GM12864 (cell line): Measurements from ENCODE around the gene GSAP.

Experiments
- DNase-seq: peaks from one replicate; pipeline ENCODE4 v3.0.0-alpha.2; 2011; ENCODE audit warnings: low read depth
- H3K4me3 ChIP-seq: 2 replicates; pipeline ENCODE4 v1.5.1; 2011; ENCODE audit warnings: mild to moderate bottlenecking, low read depth, low read length, control low read depth
- CTCF ChIP-seq: IDR thresholded peaks from 2 replicates; pipeline ENCODE4 v1.5.1; 2011; ENCODE audit warnings: low read depth, mild to moderate bottlenecking, moderate library complexity, low read length, control low read depth, inconsistent platforms; ENCODE audit errors: missing control alignments

Gene GSAP

DNA sequence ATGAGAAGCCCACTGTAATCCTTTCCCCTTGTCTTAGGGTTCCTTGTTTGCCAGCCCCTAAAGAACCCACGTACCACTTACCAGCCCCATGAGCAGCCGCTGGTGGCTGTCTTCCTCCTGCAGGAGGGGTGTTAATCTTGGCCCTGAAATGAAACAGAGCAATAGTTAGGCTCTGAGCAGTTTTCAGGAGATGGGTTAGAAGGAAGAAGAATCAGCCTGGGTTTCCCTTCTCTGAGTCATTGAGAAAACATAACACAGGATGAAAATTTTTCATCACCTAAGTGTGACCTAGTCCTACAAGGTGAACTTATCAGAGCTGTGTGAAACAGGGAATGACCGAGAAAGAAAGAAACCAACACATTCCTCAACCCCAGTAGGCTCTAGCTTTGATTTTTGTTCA lies 90.0 kb downstream of the GSAP start:
- no peak for TF ChIP-seq CTCF
- DNase-seq, result no peak
- no peak overlapping the region for H3K4me3 ChIP-seq

GRCh38 chr7:77321300-77321699 lies 94.8 kb downstream of the GSAP start:
- no peak for DNase-seq
- H3K4me3 ChIP-seq, result no peak overlapping the region
- no peak for TF ChIP-seq CTCF

GRCh38 chr7:77320714-77321113 lies 95.4 kb downstream of the GSAP start:
- no peak overlapping the region for H3K4me3 ChIP-seq
- DNase-seq, result no peak
- no peak for TF ChIP-seq CTCF

GRCh38 chr7:77320137-77320536 lies 96.0 kb downstream of the GSAP start:
- no peak for DNase-seq
- H3K4me3 ChIP-seq, result no peak overlapping the region
- TF ChIP-seq CTCF, result no peak

GRCh38 chr7:77318019-77318418 lies 98.1 kb downstream of the GSAP start:
- DNase-seq, result no peak
- no peak overlapping the region for H3K4me3 ChIP-seq
- no peak for TF ChIP-seq CTCF

DNA sequence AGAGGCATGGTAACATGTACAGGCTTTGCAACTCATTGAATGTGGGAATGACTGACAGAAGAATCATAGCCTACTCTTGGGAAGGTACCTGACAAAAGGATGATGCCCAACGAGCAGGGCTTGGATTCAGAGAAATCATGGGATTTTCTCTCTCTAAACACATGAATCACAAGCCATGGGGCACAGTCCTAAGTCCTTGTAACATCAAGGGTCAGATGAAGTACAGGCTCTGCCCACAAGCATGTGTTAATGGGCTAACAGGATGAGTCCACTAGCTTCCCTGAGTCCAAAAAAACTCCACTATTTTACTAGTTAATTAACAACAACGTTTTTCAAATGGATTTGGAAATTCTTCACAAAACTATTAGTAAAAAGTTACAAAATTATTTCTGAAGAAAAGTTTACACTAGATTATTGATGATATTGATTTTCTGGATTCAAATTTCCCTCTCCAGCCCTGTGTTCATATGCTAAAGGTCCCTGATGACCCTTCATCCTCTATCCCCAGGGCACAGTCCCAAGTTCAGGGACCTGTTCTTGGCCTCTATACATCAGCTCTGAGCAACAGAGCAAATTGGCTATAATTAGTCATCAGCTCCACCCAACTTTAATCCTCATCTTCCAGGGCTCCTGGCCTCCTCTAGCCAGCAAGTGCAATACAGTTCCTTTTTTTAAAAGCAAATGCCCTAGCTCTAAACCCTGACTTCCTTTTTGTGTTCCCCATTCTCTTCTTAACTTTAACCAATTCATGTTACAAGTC lies 99.8 kb downstream of the GSAP start:
- DNase-seq, result no peak
- H3K4me3 ChIP-seq, result no peak overlapping the region
- no peak for TF ChIP-seq CTCF

DNA sequence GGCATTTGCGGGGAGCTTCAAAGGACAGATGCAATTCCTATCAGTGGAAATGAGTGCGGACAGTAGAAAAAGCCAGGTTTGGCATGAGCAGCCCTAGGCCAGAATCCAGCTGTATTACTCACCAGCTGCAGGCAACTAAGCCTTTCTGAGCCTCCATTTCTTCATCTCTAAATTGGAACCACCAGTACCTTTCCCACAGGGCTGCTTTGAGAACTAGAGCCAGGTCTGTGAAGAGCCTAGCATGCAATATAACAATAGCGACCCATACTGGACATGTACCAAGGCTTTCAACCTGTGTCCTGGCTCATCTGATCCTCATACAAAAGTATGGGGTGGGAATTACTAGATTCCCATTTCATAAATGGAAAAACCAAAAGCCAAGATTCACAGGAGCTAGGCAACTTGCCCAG lies 101.0 kb downstream of the GSAP start:
- no peak for TF ChIP-seq CTCF
- H3K4me3 ChIP-seq, result no peak overlapping the region
- DNase-seq, result no peak
